A549 treated with RU486 at 1 μM for 4 hours (cell line): ENCODE measurements around the gene BCLAF3. TPM values are rescaled to one million over a fixed set of nuclear protein-coding genes. Genes with fewer than 3 reads are reported as not detected.

Experiments used
- total RNA-seq: library from RNA; stranded (reverse); fragments of 200-300 nt; extraction: Qiagen RNA extraction; gene quantifications from 5 replicates; pipeline ENCODE4 v1.2.3, GENCODE V29; 2022; ENCODE audit warnings: low read depth

BCLAF3 gene
- 1.3 to 3.9 TPM (median 3.6 TPM) in 5 replicates for total RNA-seq

GRCh38 chrX:19990556-19991349 lies at the start of gene BCLAF3:
Gene BCLAF3 (minus strand): TSS chrX:19991061. CDS start chrX:19970264, 20,797 bp downstream.

Other genes starting within 250 kb of the BCLAF3 start
- gene SH3KBP1, start 103.5 kb downstream of the BCLAF3 start, total RNA-seq: 67.9 to 81.4 TPM (median 76.2 TPM) in 5 replicates
- 5.5 to 6.5 TPM (median 6.0 TPM) in 5 replicates for gene MAP7D2, start 125.8 kb upstream of the BCLAF3 start, total RNA-seq
- 81.9 to 116 TPM (median 106 TPM) in 5 replicates for gene EIF1AX, start 150.8 kb upstream of the BCLAF3 start, total RNA-seq